ENCODE data around the gene DCK.

GRCh38 chr4:71070015-71070414, 76.6 kb downstream of the DCK start:
- TF ChIP-seq CTCF (IDR thresholded peaks at IDR 0.05 in 8 of 11, conservative IDR thresholded peaks at IDR 0.05 in 3 of 11) (no peak), POLR2AphosphoS5 (IDR thresholded peaks at IDR 0.05) (no peak), POLR2A (IDR thresholded peaks at IDR 0.05) (no peak)
